HepG2 (cell line): ENCODE results near the gene AMHR2. TPM values are rescaled to one million over a fixed set of nuclear protein-coding genes. Genes with fewer than 3 reads are reported as not detected.
A peak's percentile ranks its signal among the peaks of the same experiment; 100 is the strongest.

Source experiments
- ATAC-seq: fragments of 200-7000 bp; cut with Tn5 transposase; 3 replicates; pipeline ENCODE4 v1.9.1; 2020; ENCODE audit warnings: mild to moderate bottlenecking, moderate library complexity
- BruUV-seq: library from RNA; stranded (reverse); fragments of 400-500 nt; replicated peaks from 2 replicates; lab custom pipeline; 2021; lab: Mats Ljungman, UMichigan
- CTCF ChIA-PET: fragments of 300-600 bp; formaldehyde crosslinking; extraction: SDS; loops from one replicate; lab custom pipeline; 2021; ENCODE audit warnings: low total read pairs, inconsistent platforms, low intra/inter-chr PET ratio; lab: Yijun Ruan, JAX
- POLR2A ChIA-PET: fragments of 350-600 bp; sonication (Branson Sonifier 250); formaldehyde crosslinking; loops from one replicate; lab custom pipeline; 2020; ENCODE audit warnings: antibody characterized with exemption, inconsistent platforms; lab: Yijun Ruan, JAX
- DNase-seq: peaks from one replicate; pipeline ENCODE4 v3.0.0-alpha.2; 2015; ENCODE audit warnings: low spot score
- FAIRE-seq: peaks from 3 replicates; lab custom pipeline; 2011; peaks lifted over from hg19 to GRCh38; lab: Jason Lieb, UNC
- H2AFZ ChIP-seq: one replicate; pipeline ENCODE4 v1.6.1; 2011; ENCODE audit warnings: low read length, inconsistent platforms
- H3K27ac ChIP-seq: fragments of 300-600 bp; 3 replicates; pipeline ENCODE4 v1.8.0; 2011; ENCODE audit warnings: mixed run types, mild to moderate bottlenecking, mixed read lengths, low read length, inconsistent platforms; ENCODE audit not compliant: insufficient read depth; ENCODE audit errors: extremely low read length
- H3K27me3 ChIP-seq, 2 experiments: fragments of 200-600 bp in 1 of 2; 2 replicates in 1 of 2; 3 replicates in 1 of 2; pipeline versions ENCODE4 v1.6.0 to v1.8.0; 2011; ENCODE audit warnings: low read length in 2 of 2, mild to moderate bottlenecking in 2 of 2, moderate library complexity in 2 of 2, inconsistent platforms in 1 of 2; ENCODE audit not compliant: insufficient read depth in 2 of 2, control insufficient read depth in 1 of 2
- H3K36me3 ChIP-seq, 2 experiments: fragments of 200-600 bp in 1 of 2; replicated peaks in 1 of 2; 2 replicates in 1 of 2; 3 replicates in 1 of 2; pipeline versions ENCODE4 v1.5.1 to v1.8.0; 2011; ENCODE audit warnings: low read length in 2 of 2, inconsistent platforms in 1 of 2; ENCODE audit not compliant: insufficient read depth in 2 of 2, control insufficient read depth in 1 of 2
- H3K4me1 ChIP-seq: 2 replicates; pipeline ENCODE4 v1.5.1; 2012; ENCODE audit warnings: low read length, inconsistent platforms; ENCODE audit not compliant: insufficient read depth
- H3K4me2 ChIP-seq: 2 replicates; pipeline ENCODE4 v1.6.0; 2011; ENCODE audit warnings: low read depth, low read length, inconsistent platforms
- H3K4me3 ChIP-seq, 3 experiments: fragments of 200-600 bp in 1 of 3; sonication (generic), shearing (Covaris generic) in 1 of 3; replicated peaks in 1 of 3; 2 replicates each; pipeline ENCODE4 v1.5.1; 2011 to 2016; ENCODE audit warnings: low read length in 3 of 3, inconsistent platforms in 2 of 3, low read depth in 2 of 3, mild to moderate bottlenecking in 2 of 3, control low read depth in 1 of 3, mixed read lengths in 1 of 3; ENCODE audit not compliant: insufficient read depth in 1 of 3
- H3K79me2 ChIP-seq: one replicate; pipeline ENCODE4 v1.6.1; 2011; ENCODE audit warnings: low read length, inconsistent platforms; ENCODE audit not compliant: insufficient read depth
- H3K9ac ChIP-seq: 2 replicates; pipeline ENCODE4 v1.6.0; 2011; ENCODE audit warnings: mild to moderate bottlenecking, low read depth, low read length, inconsistent platforms; ENCODE audit not compliant: insufficient read depth
- H3K9me3 ChIP-seq: 2 replicates; pipeline ENCODE4 v1.5.1; 2012; ENCODE audit warnings: mild to moderate bottlenecking, low read length
- H4K20me1 ChIP-seq: 2 replicates; pipeline ENCODE4 v1.6.0; 2011; ENCODE audit warnings: inconsistent platforms, mild to moderate bottlenecking, low read length, moderate library complexity; ENCODE audit not compliant: insufficient read depth
- BHLHE40 ChIP-seq: IDR thresholded peaks from 2 replicates; pipeline ENCODE4 v1.6.1; 2011; ENCODE audit warnings: low read length, improper control_type of control experiment
- CHD4 ChIP-seq: fragments of 200-600 bp; sonication (generic); IDR thresholded peaks from 2 replicates; pipeline ENCODE4 v1.7.0; 2017; ENCODE audit warnings: mild to moderate bottlenecking, low read length, borderline replicate concordance
- KMT2B ChIP-seq: IDR thresholded peaks from 2 replicates; pipeline ENCODE4 v1.6.1; 2016; ENCODE audit warnings: missing genetic modification reagents, missing compliant biosample characterization
- LCORL ChIP-seq, 2 experiments: fragments of 450-650 bp in 1 of 2; sonication (generic) in 1 of 2; formaldehyde crosslinking in 1 of 2; IDR thresholded peaks; 2 replicates each; pipeline versions ENCODE4 v1.5.0 to v1.6.1; 2017 to 2020; ENCODE audit warnings: antibody characterized with exemption in 1 of 2, missing genetic modification reagents in 1 of 2
- MED8 ChIP-seq: sonication (generic); formaldehyde crosslinking; IDR thresholded peaks from 2 replicates; pipeline ENCODE4 v1.8.1; 2023; ENCODE audit warnings: mild to moderate bottlenecking, missing genetic modification reagents; ENCODE audit not compliant: insufficient replicate concordance
- ONECUT2 ChIP-seq: sonication (generic); formaldehyde crosslinking; IDR thresholded peaks from 2 replicates; pipeline ENCODE4 v1.4.0; 2020; ENCODE audit warnings: missing genetic modification reagents
- PPARG ChIP-seq: conservative IDR thresholded peaks from 2 replicates; pipeline ENCODE4 v1.6.1; 2016; ENCODE audit warnings: missing biosample characterization, missing genetic modification reagents
- REXO4 ChIP-seq: sonication (generic); formaldehyde crosslinking; IDR thresholded peaks from 2 replicates; pipeline ENCODE4 v1.8.0; 2022; ENCODE audit warnings: missing genetic modification reagents, mild to moderate bottlenecking, borderline replicate concordance
- SCMH1 ChIP-seq: sonication (generic); formaldehyde crosslinking; IDR thresholded peaks from 2 replicates; pipeline ENCODE4 v1.9.0; 2021; ENCODE audit warnings: missing genetic modification reagents, mild to moderate bottlenecking, borderline replicate concordance
- SP5 ChIP-seq: IDR thresholded peaks from 2 replicates; pipeline ENCODE4 v1.6.1; 2016; ENCODE audit warnings: low read depth, borderline replicate concordance
- TBP ChIP-seq: sonication (generic); formaldehyde crosslinking; IDR thresholded peaks from 2 replicates; pipeline ENCODE4 v1.5.0; 2020; ENCODE audit warnings: missing genetic modification reagents
- ZNF20 ChIP-seq: sonication (generic); formaldehyde crosslinking; IDR thresholded peaks from 2 replicates; pipeline ENCODE4 v1.4.0; 2020; ENCODE audit warnings: mild to moderate bottlenecking, moderate library complexity, missing genetic modification reagents
- ZNF354B ChIP-seq: sonication (generic); formaldehyde crosslinking; IDR thresholded peaks from 2 replicates; pipeline ENCODE4 v1.8.0; 2022; ENCODE audit warnings: mild to moderate bottlenecking, missing genetic modification reagents
- ZNF550 ChIP-seq: sonication (generic); formaldehyde crosslinking; IDR thresholded peaks from 2 replicates; pipeline ENCODE4 v1.4.0; 2020; ENCODE audit warnings: mild to moderate bottlenecking, missing genetic modification reagents, borderline replicate concordance
- ZNF605 ChIP-seq: sonication (generic); formaldehyde crosslinking; IDR thresholded peaks from 2 replicates; pipeline ENCODE4 v1.8.0; 2022; ENCODE audit warnings: mild to moderate bottlenecking, missing genetic modification reagents
- WGBS: methylation state at CpG from one replicate; pipeline ENCODE4 v1.1.6; 2017; ENCODE audit warnings: low lambda C conversion rate; 5-methylcytosine and 5-hydroxymethylcytosine counted together
- in situ Hi-C: cut with HindIII; loops from 2 replicates; pipeline ENCODE4 v1.10.0; 2017; ENCODE audit warnings: low pct_unique_long_range_greater_than_20kb; ENCODE audit not compliant: extremely low pct_ligation_motif_present
- intact Hi-C: fragments of 100-400 bp; cut with micrococcal nuclease; formaldehyde crosslinking; loops from one replicate; pipeline ENCODE4 v1.10.0; 2022; ENCODE audit not compliant: unreplicated experiment
- polyA plus RNA-seq, 8 experiments: library from polyadenylated mRNA; depleted of rRNA in 3 of 8; stranded (reverse) in 7 of 8; unstranded in 1 of 8; fragments of >200 nt; fragmentation: Illumina TruSeq in 4 of 8; extraction: Trizol in 4 of 8; gene quantifications; 2 replicates each; pipeline versions ENCODE4 v1.2.1 to v1.2.3, GENCODE V29; 2011 to 2016; ENCODE audit warnings: low read depth in 4 of 8, missing spikeins in 1 of 8, mixed read lengths in 1 of 8; ENCODE audit not compliant: insufficient read depth in 1 of 8
- total RNA-seq, 5 experiments: library from RNA; depleted of rRNA; stranded (reverse); fragments of >200 nt; fragmentation: Illumina TruSeq; extraction: Trizol; gene quantifications; 2 replicates each; pipeline ENCODE4 v1.2.3, GENCODE V29; 2016; ENCODE audit warnings: low read depth in 1 of 5
- TF ChIP-seq, protein P1 (sequence below): sonication (generic); formaldehyde crosslinking; IDR thresholded peaks from 2 replicates; pipeline ENCODE4 v1.4.0; 2020; ENCODE audit warnings: mild to moderate bottlenecking, missing genetic modification reagents, borderline replicate concordance
- TF ChIP-seq, protein P2 (sequence below): sonication (generic); formaldehyde crosslinking; IDR thresholded peaks from 2 replicates; pipeline ENCODE4 v1.4.0; 2020; ENCODE audit warnings: missing genetic modification reagents
- TF ChIP-seq, protein P3 (sequence below): sonication (generic); formaldehyde crosslinking; IDR thresholded peaks from 2 replicates; pipeline ENCODE4 v1.5.0; 2020; ENCODE audit warnings: missing genetic modification reagents

Gene AMHR2
- total and polyA plus RNA-seq, 2 of the 13 experiments (the other 11 are each of a cell fraction or from before 2014, with no cell fraction given) = 0.24 to 0.58 TPM

DNA sequence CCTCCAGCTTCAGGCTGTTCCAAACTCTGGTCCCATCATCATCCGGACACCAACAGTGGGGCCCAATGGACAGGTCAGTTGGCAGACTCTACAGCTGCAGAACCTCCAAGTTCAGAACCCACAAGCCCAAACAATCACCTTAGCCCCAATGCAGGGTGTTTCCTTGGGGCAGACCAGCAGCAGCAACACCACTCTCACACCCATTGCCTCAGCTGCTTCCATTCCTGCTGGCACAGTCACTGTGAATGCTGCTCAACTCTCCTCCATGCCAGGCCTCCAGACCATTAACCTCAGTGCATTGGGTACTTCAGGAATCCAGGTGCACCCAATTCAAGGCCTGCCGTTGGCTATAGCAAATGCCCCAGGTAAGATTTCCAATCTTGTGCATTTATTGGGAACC, 40.4 kb upstream of the AMHR2 start:
- Histone ChIP-seq H3K9me3 (no peaks in the 10 kb centered on the region), H3K9ac (peak overlapping the region; percentile 9; the same call in 1 of the 2 replicates), H3K79me2 (peaks cover 52% of the 10 kb centered on the region), H4K20me1 (no peaks in the 10 kb centered on the region), H3K4me2 (peak overlapping the region; percentile 55), H3K4me3 (peak overlapping the region in 2 of 3 experiments; percentile 2 to 13; a peak in 2 of 6 replicates), H3K27ac (no peak overlapping the region), H2AFZ (no peak overlapping the region), H3K27me3 (no peaks in the 10 kb centered on the region; a peak in 1 of 5 replicates), H3K36me3 (peaks cover 16 to 28% of the 10 kb centered on the region in 2 experiments), H3K4me1 (peaks cover 76% of the 10 kb centered on the region)
- no peak for DNase-seq
- BruUV-seq = no TSS peak
- in situ Hi-C loops = no loop called here
- ChIA-PET POLR2A (no interaction called here), CTCF (no interaction called here)
- intact Hi-C loops = loop anchor here (5.0 kb wide), 1 partner anchor 39 kb away; the partner anchor contains the start of gene AMHR2
- TF ChIP-seq CHD4 = no peak
- TF ChIP-seq, protein P1, sequence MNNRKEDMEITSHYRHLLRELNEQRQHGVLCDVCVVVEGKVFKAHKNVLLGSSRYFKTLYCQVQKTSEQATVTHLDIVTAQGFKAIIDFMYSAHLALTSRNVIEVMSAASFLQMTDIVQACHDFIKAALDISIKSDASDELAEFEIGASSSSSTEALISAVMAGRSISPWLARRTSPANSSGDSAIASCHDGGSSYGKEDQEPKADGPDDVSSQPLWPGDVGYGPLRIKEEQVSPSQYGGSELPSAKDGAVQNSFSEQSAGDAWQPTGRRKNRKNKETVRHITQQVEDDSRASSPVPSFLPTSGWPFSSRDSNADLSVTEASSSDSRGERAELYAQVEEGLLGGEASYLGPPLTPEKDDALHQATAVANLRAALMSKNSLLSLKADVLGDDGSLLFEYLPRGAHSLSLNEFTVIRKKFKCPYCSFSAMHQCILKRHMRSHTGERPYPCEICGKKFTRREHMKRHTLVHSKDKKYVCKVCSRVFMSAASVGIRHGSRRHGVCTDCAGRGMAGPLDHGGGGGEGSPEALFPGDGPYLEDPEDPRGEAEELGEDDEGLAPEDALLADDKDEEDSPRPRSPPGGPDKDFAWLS (CRISPR knock-in tag) = no peak
- no peak for TF ChIP-seq BHLHE40
- no peak for TF ChIP-seq KMT2B
- no peak for TF ChIP-seq ZNF20 (CRISPR knock-in tag)
- no peak for TF ChIP-seq ONECUT2 (CRISPR knock-in tag)
- TF ChIP-seq MED8 = no peak
- TF ChIP-seq ZNF605 (CRISPR knock-in tag) = no peak
- TF ChIP-seq ZNF550 (CRISPR knock-in tag) = no peak
- TF ChIP-seq, protein P2, sequence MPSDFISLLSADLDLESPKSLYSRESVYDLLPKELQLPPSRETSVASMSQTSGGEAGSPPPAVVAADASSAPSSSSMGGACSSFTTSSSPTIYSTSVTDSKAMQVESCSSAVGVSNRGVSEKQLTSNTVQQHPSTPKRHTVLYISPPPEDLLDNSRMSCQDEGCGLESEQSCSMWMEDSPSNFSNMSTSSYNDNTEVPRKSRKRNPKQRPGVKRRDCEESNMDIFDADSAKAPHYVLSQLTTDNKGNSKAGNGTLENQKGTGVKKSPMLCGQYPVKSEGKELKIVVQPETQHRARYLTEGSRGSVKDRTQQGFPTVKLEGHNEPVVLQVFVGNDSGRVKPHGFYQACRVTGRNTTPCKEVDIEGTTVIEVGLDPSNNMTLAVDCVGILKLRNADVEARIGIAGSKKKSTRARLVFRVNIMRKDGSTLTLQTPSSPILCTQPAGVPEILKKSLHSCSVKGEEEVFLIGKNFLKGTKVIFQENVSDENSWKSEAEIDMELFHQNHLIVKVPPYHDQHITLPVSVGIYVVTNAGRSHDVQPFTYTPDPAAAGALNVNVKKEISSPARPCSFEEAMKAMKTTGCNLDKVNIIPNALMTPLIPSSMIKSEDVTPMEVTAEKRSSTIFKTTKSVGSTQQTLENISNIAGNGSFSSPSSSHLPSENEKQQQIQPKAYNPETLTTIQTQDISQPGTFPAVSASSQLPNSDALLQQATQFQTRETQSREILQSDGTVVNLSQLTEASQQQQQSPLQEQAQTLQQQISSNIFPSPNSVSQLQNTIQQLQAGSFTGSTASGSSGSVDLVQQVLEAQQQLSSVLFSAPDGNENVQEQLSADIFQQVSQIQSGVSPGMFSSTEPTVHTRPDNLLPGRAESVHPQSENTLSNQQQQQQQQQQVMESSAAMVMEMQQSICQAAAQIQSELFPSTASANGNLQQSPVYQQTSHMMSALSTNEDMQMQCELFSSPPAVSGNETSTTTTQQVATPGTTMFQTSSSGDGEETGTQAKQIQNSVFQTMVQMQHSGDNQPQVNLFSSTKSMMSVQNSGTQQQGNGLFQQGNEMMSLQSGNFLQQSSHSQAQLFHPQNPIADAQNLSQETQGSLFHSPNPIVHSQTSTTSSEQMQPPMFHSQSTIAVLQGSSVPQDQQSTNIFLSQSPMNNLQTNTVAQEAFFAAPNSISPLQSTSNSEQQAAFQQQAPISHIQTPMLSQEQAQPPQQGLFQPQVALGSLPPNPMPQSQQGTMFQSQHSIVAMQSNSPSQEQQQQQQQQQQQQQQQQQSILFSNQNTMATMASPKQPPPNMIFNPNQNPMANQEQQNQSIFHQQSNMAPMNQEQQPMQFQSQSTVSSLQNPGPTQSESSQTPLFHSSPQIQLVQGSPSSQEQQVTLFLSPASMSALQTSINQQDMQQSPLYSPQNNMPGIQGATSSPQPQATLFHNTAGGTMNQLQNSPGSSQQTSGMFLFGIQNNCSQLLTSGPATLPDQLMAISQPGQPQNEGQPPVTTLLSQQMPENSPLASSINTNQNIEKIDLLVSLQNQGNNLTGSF = no peak
- TF ChIP-seq LCORL (IDR thresholded peaks at IDR 0.05) = no peak
- no peak for TF ChIP-seq LCORL (CRISPR knock-in tag; IDR thresholded peaks at IDR 0.05)
- no peak for TF ChIP-seq TBP
- no peak for TF ChIP-seq REXO4 (CRISPR knock-in tag)
- TF ChIP-seq, protein P3, sequence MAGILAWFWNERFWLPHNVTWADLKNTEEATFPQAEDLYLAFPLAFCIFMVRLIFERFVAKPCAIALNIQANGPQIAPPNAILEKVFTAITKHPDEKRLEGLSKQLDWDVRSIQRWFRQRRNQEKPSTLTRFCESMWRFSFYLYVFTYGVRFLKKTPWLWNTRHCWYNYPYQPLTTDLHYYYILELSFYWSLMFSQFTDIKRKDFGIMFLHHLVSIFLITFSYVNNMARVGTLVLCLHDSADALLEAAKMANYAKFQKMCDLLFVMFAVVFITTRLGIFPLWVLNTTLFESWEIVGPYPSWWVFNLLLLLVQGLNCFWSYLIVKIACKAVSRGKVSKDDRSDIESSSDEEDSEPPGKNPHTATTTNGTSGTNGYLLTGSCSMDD (CRISPR knock-in tag) = no peak
- no peak for TF ChIP-seq PPARG (CRISPR knock-in tag)
- TF ChIP-seq ZNF354B (CRISPR knock-in tag) = no peak
- no peak for TF ChIP-seq SP5 (CRISPR knock-in tag)
- no peak for TF ChIP-seq SCMH1
- 92% methylated on average over 1 of the region's 2 CpGs for WGBS
- no peak for ATAC-seq
- FAIRE-seq = no peak
